ENCODE measurements around the gene HSD17B7.
A peak's percentile ranks its signal among the peaks of the same experiment; 100 is the strongest.
"Not testable (repeated sequence)": the region's sequence is repeated elsewhere in the genome, so short reads cannot be mapped to it uniquely, and the experiment has no call there.

HSD17B7 gene, protein sequence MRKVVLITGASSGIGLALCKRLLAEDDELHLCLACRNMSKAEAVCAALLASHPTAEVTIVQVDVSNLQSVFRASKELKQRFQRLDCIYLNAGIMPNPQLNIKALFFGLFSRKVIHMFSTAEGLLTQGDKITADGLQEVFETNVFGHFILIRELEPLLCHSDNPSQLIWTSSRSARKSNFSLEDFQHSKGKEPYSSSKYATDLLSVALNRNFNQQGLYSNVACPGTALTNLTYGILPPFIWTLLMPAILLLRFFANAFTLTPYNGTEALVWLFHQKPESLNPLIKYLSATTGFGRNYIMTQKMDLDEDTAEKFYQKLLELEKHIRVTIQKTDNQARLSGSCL

DNA sequence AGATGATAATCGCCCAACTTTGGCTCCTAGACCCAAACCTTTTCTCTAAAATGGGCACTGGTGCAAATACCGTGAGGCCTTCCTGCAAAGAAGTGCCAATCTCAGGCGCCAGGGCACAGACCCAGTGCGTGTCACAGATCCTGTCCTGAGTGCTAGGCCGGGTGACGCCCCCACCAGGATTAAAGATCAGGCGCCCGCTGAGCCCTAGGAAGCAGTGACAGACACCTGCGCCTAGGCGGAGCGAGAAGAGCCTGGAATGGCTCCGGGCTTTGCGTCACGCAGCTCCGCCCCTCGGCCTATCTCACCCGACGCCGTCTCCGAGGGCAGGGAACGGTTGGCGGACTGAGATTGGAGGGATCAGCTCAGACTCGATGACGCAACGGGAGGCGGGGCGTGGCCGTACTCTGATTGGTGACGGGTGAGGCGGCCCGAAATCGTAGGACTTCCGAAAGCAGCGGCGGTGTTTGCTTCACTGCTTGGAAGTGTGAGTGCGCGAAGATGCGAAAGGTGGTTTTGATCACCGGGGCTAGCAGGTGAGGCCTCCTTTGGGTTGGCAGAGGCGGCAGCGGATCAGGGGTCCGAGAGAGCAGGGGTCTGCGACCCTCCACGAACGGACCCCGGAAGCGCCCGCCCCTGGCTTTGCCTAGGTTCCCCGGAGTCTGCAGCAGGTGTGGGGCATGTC, at the start of gene HSD17B7:
TSS of gene HSD17B7 (plus strand) at position 400 of the 682 bp plus-strand sequence. CDS start at position 499, 99 bp downstream.
- Mint-ChIP-seq H3K4me1 (peaks cover 29% of the 10 kb centered on the region), H3K27ac (peak within 1 kb of the TSS; percentile 99), H3K4me3 (peak within 1 kb of the TSS; percentile 89)
- H3K27me3 Mint-ChIP-seq (ENCODE audit: low read depth, poor library complexity); H3K36me3 Mint-ChIP-seq (ENCODE audit: low read depth); H3K9me3 Mint-ChIP-seq: not testable (repeated sequence)
- DNase-seq, result peak; percentile 71

DNA sequence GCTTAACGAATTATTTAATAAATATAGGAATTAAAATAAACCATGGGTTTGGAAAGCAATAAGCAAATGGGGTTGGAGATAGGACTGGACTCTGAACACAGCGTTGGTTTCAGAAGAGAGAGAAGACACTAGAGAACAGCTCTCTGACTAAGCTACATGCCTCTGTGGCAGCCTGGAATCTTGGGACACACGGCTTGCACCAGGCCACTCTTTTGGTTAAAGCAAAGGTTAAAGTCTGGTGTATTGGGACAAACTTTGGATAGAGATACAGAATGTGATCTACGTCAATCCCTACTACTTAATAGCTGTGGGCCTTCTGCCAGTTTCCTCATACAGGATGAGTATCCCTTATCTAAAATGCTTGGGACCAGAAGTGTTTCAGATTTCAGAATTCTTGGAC, 49.7 kb upstream of the HSD17B7 start:
- TF ChIP-seq, protein P1, sequence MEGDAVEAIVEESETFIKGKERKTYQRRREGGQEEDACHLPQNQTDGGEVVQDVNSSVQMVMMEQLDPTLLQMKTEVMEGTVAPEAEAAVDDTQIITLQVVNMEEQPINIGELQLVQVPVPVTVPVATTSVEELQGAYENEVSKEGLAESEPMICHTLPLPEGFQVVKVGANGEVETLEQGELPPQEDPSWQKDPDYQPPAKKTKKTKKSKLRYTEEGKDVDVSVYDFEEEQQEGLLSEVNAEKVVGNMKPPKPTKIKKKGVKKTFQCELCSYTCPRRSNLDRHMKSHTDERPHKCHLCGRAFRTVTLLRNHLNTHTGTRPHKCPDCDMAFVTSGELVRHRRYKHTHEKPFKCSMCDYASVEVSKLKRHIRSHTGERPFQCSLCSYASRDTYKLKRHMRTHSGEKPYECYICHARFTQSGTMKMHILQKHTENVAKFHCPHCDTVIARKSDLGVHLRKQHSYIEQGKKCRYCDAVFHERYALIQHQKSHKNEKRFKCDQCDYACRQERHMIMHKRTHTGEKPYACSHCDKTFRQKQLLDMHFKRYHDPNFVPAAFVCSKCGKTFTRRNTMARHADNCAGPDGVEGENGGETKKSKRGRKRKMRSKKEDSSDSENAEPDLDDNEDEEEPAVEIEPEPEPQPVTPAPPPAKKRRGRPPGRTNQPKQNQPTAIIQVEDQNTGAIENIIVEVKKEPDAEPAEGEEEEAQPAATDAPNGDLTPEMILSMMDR (IDR thresholded peaks at IDR 0.05), result no peak
- Mint-ChIP-seq H3K4me1 (no peaks in the 10 kb centered on the region), H3K9me3 (peaks cover 19% of the 10 kb centered on the region), H3K27ac (no peak overlapping the region), H3K27me3 (ENCODE audit: low read depth, poor library complexity) (no peaks in the 10 kb centered on the region), H3K36me3 (ENCODE audit: low read depth) (peaks cover 6% of the 10 kb centered on the region), H3K4me3 (no peak overlapping the region)
- no peak for DNase-seq

DNA sequence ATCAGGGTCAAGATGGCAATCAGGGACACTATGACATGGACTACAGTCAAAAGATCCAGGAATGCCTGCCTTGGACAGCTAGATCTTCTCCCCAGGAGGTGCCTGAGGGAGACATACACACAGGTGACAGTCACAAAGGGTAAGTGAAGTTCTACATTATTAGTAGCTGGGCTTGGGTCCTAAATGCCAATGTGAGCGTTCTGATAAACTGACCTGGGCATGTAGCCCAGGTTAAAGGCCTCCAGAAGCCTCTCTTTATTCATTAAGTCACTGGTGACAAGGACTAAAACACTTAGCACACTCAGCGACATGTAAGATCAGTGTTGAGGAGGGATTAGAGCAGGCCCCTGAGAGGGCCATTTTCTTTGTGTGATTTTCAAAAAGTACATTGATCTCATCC, 48.9 kb upstream of the HSD17B7 start:
- H3K27me3 Mint-ChIP-seq (ENCODE audit: low read depth, poor library complexity), result no peaks in the 10 kb centered on the region
- TF ChIP-seq, protein P1 (IDR thresholded peaks at IDR 0.05), result no peak
- no peak overlapping the region for H3K4me3 Mint-ChIP-seq
- DNase-seq, result no peak
- peaks cover 27% of the 10 kb centered on the region for H3K9me3 Mint-ChIP-seq
- H3K27ac Mint-ChIP-seq, result no peak overlapping the region
- H3K4me1 Mint-ChIP-seq, result no peaks in the 10 kb centered on the region
- peaks cover 11% of the 10 kb centered on the region for H3K36me3 Mint-ChIP-seq (ENCODE audit: low read depth)

DNA sequence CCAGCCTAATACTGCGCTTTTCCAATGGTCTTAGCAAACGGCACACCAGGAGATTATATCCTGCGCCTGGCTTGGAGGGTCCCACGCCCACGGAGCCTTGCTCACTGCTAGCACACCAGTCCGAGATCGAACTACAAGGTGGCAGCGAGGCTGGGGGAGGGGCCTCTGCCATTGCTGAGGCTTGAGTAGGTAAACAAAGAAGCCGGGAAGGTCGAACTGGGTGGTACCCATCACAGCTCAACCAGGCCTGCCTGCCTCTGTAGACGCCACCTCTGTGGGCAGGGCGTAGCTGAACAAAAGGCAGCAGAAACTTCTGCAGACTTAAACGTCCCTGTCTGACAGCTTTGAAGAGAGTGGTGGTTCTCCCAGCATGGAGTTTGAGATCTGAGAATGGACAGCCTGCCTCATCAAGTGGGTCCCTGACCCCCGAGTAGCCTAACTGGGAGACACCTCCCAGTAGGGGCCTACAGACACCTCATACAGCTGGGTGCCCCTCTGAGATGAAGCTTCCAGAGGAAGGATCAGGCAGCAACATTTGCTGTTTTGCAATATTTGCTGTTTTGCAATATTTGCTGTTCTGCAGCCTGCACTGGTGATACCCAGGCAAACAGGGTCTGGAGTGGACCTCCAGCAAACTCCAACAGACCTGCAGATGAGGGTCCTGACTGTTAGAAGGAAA, 44.1 kb upstream of the HSD17B7 start:
- not testable (repeated sequence) for H3K4me1 Mint-ChIP-seq, H3K4me3 Mint-ChIP-seq

DNA sequence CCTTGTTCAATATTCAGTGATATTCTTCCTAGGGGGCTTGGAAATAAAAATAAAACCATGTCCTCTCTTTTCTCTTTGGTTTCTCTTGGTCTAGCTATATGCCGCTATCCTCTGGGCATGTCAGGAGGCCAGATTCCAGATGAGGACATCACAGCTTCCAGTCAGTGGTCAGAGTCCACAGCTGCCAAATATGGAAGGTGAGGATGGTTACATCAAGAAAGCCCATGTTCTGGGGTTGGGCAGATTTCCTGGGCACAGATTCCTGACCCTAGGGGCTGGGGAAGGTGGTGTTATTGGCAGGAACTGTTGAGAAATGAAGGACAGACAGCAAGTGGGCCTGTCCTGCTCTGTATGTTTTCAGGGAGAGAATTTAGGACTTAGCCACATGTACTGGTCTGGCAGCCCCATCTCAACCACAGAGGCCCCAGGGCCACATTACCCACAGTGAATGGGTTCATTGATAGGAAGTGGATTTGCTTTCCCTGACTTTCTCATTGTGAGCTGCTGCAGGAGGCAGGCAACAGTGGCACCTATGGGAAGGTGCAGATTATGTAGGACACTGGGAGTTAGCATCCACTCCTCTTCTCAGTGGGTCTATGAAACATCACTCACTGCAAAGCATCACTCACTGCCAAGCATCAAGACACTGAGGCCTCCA, 37.4 kb upstream of the HSD17B7 start:
- Mint-ChIP-seq H3K4me3 (no peak overlapping the region), H3K4me1 (peaks cover 5% of the 10 kb centered on the region), H3K9me3 (peaks cover 35% of the 10 kb centered on the region), H3K27ac (no peak overlapping the region), H3K36me3 (ENCODE audit: low read depth) (peaks cover 14% of the 10 kb centered on the region), H3K27me3 (ENCODE audit: low read depth, poor library complexity) (no peaks in the 10 kb centered on the region)
- TF ChIP-seq, protein P1 (IDR thresholded peaks at IDR 0.05), result no peak
- DNase-seq, result no peak

More for the DNA sequence above, 44.1 kb upstream of the HSD17B7 start:
- H3K27me3 Mint-ChIP-seq (ENCODE audit: low read depth, poor library complexity); DNase-seq; H3K27ac Mint-ChIP-seq: not testable (repeated sequence)
- Mint-ChIP-seq H3K36me3 (ENCODE audit: low read depth) (peaks cover 18% of the 10 kb centered on the region), H3K9me3 (peaks cover 60% of the 10 kb centered on the region)

DNA sequence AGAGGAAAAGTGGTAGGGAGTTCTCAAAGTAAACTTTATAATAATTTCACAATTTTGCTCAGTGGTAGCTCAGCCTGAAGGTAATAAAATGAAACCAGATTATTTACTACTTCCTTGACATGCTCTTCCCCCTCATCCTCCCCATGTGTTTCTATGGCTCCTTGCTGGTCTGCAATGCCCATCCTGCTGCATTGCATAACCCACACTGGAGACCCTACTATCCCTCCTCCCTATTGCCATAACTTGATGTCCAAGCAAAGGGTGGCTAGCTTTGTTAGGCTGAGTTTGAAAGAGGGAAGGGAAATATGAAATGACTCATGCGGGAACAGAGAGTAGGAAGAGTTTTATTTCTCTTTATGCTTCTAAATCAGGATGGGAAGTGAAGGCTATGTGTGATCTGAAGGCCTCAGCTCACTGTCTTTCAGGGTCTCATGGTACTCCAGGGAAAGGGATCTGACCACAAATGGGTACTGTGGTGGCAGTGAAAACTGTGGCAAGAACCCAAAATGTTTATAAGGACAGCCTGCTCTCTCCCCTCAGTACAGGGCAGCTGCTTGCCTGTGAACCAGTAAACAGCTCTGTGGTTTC, 36.4 kb upstream of the HSD17B7 start:
- H3K4me3 Mint-ChIP-seq, result no peak overlapping the region
- no peak overlapping the region for H3K27ac Mint-ChIP-seq
- H3K27me3 Mint-ChIP-seq (ENCODE audit: low read depth, poor library complexity), result no peaks in the 10 kb centered on the region
- peaks cover 28% of the 10 kb centered on the region for H3K9me3 Mint-ChIP-seq
- TF ChIP-seq, protein P1 (IDR thresholded peaks at IDR 0.05), result no peak
- no peak for DNase-seq
- H3K36me3 Mint-ChIP-seq (ENCODE audit: low read depth), result peaks cover 14% of the 10 kb centered on the region
- peaks cover 5% of the 10 kb centered on the region for H3K4me1 Mint-ChIP-seq
